Naive B cell (primary cell): ENCODE measurements around the gene DMPK. TPM values are rescaled to one million over a fixed set of nuclear protein-coding genes. Genes with fewer than 3 reads are reported as not detected.
A peak's percentile ranks its signal among the peaks of the same experiment; 100 is the strongest.
"Not testable (repeated sequence)": the region's sequence is repeated elsewhere in the genome, so short reads cannot be mapped to it uniquely, and the experiment has no call there.

Experiments used
- ATAC-seq, 2 donors: fragments of 150-1000 bp; cut with Tn5 transposase; 2 replicates each; pipeline ENCODE4 v1.10.0; 2021; ENCODE audit warnings: low read depth in 2 of 2, mild to moderate bottlenecking in 2 of 2, moderate library complexity in 2 of 2
- DNase-seq: peaks from one replicate; pipeline ENCODE4 v3.0.0; 2022
- H3K27ac Mint-ChIP-seq, 6 donors: one replicate each; pipeline ENCODE4 v1.8.0; 2020 to 2022; ENCODE audit warnings: mild to moderate bottlenecking in 6 of 6, mixed read lengths in 6 of 6, moderate library complexity in 5 of 6, inconsistent platforms in 2 of 6
- H3K27me3 Mint-ChIP-seq, 3 donors: one replicate each; pipeline ENCODE4 v1.8.0; 2021 to 2022; ENCODE audit warnings: mixed read lengths in 3 of 3, mild to moderate bottlenecking in 1 of 3
- H3K36me3 Mint-ChIP-seq, 2 donors: one replicate each; pipeline ENCODE4 v1.8.0; 2020 to 2022; ENCODE audit warnings: mixed read lengths in 2 of 2, inconsistent platforms in 1 of 2, mild to moderate bottlenecking in 1 of 2
- H3K4me1 Mint-ChIP-seq, 3 donors: one replicate each; pipeline ENCODE4 v1.8.0; 2020 to 2022; ENCODE audit warnings: mixed read lengths in 3 of 3, inconsistent platforms in 1 of 3, mild to moderate bottlenecking in 1 of 3, moderate library complexity in 1 of 3
- H3K4me3 Mint-ChIP-seq, 8 donors: one replicate each; pipeline ENCODE4 v1.8.0; 2020 to 2022; ENCODE audit warnings: mild to moderate bottlenecking in 8 of 8, mixed read lengths in 8 of 8, moderate library complexity in 8 of 8, inconsistent platforms in 2 of 8
- H3K9me3 Mint-ChIP-seq, 7 donors: one replicate each; pipeline ENCODE4 v1.8.0; 2020 to 2022; ENCODE audit warnings: mixed read lengths in 7 of 7, mild to moderate bottlenecking in 5 of 7, inconsistent platforms in 2 of 7, moderate library complexity in 1 of 7
- polyA plus RNA-seq, 6 donors: library from polyadenylated mRNA; unstranded; fragments of 300-500 nt; fragmentation: Illumina TruSeq; gene quantifications; one replicate each; pipeline ENCODE4 v1.2.3, GENCODE V29; 2021; ENCODE audit warnings: low read depth in 6 of 6

The DMPK gene
- polyA plus RNA-seq, 6 donors from 2014 or later, result 0.31 to 2.7 (median 1.1) TPM; not detected in 1

DNA sequence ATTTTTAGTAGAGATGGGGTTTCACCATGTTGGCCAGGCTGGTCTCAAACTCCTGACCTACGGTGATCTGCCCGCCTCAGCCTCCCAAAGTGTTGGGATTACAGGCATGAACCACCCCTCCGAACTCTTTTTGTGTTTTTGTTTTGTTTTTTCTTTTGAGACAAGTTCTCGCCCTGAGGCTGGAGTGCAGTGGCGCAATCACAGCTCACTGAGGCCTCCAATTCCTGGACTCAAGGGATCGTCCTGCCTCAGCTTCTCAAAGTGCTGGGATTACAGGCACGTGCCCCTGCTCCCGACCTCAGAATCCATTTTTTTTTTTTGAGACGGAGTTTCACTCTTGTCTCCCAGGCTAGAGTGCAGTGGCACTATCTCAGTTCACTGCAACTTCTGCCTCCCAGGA, 24.6 kb downstream of the DMPK start:
- H3K27ac Mint-ChIP-seq, result no peak overlapping the region
- ATAC-seq (no peak), DNase-seq (no peak)
- H3K4me3 Mint-ChIP-seq, result no peak overlapping the region
- H3K36me3 Mint-ChIP-seq, result no peaks in the 10 kb centered on the region
- H3K27me3 Mint-ChIP-seq, result peaks cover 0 to 38% (median 14%) of the 10 kb centered on the region in 3 donors
- no peaks in the 10 kb centered on the region for H3K4me1 Mint-ChIP-seq
- no peaks in the 10 kb centered on the region for H3K9me3 Mint-ChIP-seq

DNA sequence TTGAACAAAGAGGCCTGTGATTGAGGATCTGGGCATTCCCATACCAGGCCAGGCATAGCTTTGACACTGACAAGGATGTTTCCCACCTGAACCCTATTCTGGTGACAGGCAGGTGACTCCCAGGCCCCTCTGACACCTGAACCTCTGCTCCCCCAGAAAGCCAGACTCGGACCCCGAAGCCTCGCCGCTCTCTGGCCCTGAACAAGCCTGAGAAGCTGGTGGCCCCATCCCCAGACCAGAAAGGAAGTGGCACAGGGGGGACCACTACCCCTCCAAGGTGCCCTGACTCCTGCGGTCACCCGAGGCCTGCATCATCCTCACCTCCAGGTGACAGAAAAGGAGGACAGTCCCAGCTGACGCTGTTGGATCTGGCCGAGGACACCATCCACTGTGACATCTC, 28.0 kb downstream of the DMPK start:
- DNase-seq (no peak), ATAC-seq (no peak)
- H3K36me3 Mint-ChIP-seq, result no peaks in the 10 kb centered on the region
- peak overlapping the region in 1 of 6 donors; percentile 76 for H3K27ac Mint-ChIP-seq
- H3K9me3 Mint-ChIP-seq, result no peaks in the 10 kb centered on the region
- H3K27me3 Mint-ChIP-seq, result peaks cover 0 to 21% (median 9%) of the 10 kb centered on the region in 3 donors
- H3K4me3 Mint-ChIP-seq, result no peak overlapping the region
- no peaks in the 10 kb centered on the region for H3K4me1 Mint-ChIP-seq

DNA sequence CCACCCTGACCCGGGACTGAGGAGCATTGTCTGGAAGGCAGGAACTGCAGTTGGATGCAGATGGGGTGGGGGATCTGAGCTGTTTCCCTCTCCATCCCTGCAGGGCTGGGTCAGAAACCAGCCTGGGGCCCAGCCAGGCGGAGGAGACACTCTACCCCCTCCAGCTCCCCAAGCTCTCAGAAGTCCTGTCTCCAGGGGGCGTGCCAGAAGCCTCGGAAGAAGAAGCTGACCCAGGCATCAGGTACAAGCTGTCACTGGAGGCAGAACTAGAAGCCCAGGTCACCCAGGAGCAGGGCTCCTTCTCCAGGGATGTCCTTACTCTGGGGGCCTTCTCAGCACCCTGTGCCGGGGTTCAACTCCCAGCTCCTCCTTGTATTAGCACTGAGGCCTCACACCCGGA, 28.7 kb downstream of the DMPK start:
- H3K9me3 Mint-ChIP-seq, result no peaks in the 10 kb centered on the region
- no peaks in the 10 kb centered on the region for H3K36me3 Mint-ChIP-seq
- H3K4me1 Mint-ChIP-seq, result no peaks in the 10 kb centered on the region
- no peak overlapping the region for H3K27ac Mint-ChIP-seq
- H3K27me3 Mint-ChIP-seq, result peaks cover 0 to 13% (median 6%) of the 10 kb centered on the region in 3 donors
- H3K4me3 Mint-ChIP-seq, result no peak overlapping the region
- no peak for ATAC-seq
- DNase-seq, result no peak

DNA sequence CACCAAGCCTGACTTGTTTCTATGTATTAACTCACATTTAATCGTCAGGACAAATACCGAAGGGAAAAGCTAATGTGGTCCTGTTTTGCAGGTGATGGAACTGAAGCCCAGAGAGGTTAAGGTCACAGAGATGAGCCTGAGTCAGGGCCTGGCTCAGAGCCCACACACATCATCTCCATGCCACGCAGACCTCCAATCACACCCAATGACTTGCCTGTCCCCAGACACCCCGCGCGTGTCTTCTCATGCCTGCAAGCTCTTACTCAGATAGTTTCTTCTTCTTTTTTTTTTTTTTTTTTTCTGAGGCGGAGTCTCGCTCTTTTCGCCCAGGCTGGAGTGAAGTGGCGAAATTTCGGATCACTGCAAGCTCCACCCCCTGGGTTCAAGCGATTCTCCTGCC, 29.7 kb downstream of the DMPK start:
- Mint-ChIP-seq H3K4me1 (no peaks in the 10 kb centered on the region), H3K27ac (no peak overlapping the region), H3K36me3 (no peaks in the 10 kb centered on the region), H3K4me3 (no peak overlapping the region), H3K27me3 (peaks cover 0 to 18% (median 7%) of the 10 kb centered on the region in 3 donors), H3K9me3 (no peaks in the 10 kb centered on the region)
- ATAC-seq (no peak), DNase-seq (no peak)

DNA sequence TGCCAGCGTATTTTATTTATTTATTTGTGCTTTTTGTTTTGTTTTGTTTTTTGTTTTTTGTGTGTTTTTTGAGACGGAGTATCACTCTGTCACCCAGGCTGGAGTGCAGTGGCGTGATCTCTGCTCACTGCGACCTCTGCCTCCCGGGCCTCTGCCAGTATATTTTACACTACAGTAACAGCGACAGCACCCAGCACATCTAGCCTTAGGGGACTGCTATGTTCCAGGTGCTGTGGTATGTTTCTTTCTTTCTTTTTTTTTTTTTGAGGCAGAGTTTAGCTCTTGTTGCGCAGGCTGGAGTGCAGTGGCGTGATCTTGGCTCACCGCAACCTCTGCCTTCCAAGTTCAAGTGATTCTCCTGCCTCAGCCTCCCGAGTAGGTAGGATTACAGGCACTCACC, 30.8 kb downstream of the DMPK start:
- H3K4me3 Mint-ChIP-seq, H3K4me1 Mint-ChIP-seq, ATAC-seq, H3K9me3 Mint-ChIP-seq, DNase-seq, H3K27ac Mint-ChIP-seq, H3K36me3 Mint-ChIP-seq: not testable (repeated sequence)
- peaks cover 0 to 20% (median 9%) of the 10 kb centered on the region in 3 donors for H3K27me3 Mint-ChIP-seq

DNA sequence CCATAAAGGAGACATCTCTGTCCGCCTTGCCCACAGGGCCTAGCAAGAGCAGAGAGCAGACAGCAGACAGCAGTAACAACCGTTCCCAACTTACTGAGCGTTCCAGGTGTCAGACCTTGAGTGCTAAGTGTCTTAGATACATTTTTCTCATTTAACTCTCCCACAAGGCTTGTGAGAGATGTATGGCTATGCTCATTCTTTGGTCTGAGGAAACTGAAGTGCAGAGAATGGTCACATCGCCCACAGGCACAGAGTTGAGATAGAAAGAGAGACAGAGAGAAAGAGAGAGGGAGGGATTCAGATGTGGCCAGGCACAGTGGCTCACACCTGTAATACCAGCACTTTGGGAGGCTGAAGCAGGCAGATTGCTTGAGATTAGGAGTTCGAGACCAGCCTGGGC, 34.8 kb downstream of the DMPK start:
- Mint-ChIP-seq H3K27me3 (peaks cover 7 to 36% (median 22%) of the 10 kb centered on the region in 3 donors), H3K4me1 (no peaks in the 10 kb centered on the region), H3K27ac (peak overlapping the region in 1 of 6 donors; percentile 62), H3K36me3 (no peaks in the 10 kb centered on the region), H3K9me3 (no peaks in the 10 kb centered on the region), H3K4me3 (no peak overlapping the region)
- no peak for ATAC-seq
- no peak for DNase-seq

DNA sequence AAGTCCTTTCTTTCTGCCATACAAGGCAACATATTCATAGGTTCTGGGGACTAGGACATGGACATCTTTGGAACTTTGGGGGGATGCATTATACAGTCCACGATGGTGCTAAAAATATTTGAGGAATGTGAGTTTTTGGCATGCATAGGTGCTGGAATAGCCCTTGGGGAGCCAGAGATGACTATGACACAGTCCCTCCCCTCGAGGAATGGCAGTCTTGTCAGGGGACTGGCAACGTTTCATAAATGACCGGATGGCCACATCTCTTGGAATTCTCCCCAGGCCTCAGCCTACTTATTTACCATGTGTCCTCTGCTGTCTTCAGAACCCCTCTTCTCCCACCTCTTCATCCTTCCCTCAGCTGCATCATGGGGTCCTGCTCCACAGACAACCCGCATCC, 35.4 kb downstream of the DMPK start:
- Mint-ChIP-seq H3K27me3 (peaks cover 7 to 40% (median 25%) of the 10 kb centered on the region in 3 donors), H3K9me3 (no peaks in the 10 kb centered on the region), H3K4me1 (no peaks in the 10 kb centered on the region), H3K4me3 (no peak overlapping the region), H3K36me3 (no peaks in the 10 kb centered on the region), H3K27ac (peak overlapping the region in 1 of 6 donors; percentile 42)
- ATAC-seq (no peak), DNase-seq (no peak)

DNA sequence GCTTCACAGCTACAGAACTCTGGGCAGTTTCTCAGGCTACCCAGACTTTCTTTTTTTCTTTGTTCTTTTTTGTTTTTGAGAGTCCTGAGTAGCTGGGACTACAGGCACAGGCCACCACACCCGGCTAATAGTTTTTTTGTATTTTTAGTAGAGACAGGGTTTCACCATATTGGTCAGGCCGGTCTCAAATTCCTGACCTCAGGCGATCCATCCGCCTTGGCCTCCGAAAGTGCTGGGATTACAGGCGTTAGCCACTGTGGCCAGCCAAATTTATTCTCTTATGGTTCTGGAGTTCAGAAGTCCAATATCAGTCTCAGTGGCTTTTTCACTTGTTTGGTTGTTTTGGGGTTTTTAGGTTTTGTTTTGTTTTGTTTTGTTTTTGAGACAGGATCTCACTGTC, 36.7 kb downstream of the DMPK start:
- no peak for ATAC-seq
- Mint-ChIP-seq H3K27ac (no peak overlapping the region), H3K27me3 (peaks cover 7 to 40% (median 25%) of the 10 kb centered on the region in 3 donors), H3K4me1 (no peaks in the 10 kb centered on the region), H3K4me3 (no peak overlapping the region), H3K9me3 (no peaks in the 10 kb centered on the region), H3K36me3 (no peaks in the 10 kb centered on the region)
- no peak for DNase-seq

DNA sequence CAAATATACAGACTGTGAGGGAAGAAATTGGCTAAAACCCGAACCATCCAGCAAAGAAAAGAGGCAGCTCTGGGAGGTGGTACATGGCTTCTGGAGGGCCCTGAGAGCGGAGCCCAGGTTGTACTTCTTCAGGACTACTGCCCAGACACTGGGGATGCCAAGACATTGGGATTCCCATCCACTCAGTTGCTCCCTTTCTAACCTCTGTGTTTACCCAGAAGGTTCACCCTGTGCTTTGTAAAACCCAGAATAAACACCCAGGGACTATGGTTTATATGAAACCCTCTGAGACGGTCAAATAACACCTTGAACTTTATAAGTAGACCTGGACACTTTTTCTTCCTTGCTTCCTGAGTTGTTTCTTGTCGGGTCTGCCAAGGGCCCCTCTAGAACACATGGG, 39.3 kb downstream of the DMPK start:
- Mint-ChIP-seq H3K27ac (no peak overlapping the region), H3K4me3 (no peak overlapping the region)

DNA sequence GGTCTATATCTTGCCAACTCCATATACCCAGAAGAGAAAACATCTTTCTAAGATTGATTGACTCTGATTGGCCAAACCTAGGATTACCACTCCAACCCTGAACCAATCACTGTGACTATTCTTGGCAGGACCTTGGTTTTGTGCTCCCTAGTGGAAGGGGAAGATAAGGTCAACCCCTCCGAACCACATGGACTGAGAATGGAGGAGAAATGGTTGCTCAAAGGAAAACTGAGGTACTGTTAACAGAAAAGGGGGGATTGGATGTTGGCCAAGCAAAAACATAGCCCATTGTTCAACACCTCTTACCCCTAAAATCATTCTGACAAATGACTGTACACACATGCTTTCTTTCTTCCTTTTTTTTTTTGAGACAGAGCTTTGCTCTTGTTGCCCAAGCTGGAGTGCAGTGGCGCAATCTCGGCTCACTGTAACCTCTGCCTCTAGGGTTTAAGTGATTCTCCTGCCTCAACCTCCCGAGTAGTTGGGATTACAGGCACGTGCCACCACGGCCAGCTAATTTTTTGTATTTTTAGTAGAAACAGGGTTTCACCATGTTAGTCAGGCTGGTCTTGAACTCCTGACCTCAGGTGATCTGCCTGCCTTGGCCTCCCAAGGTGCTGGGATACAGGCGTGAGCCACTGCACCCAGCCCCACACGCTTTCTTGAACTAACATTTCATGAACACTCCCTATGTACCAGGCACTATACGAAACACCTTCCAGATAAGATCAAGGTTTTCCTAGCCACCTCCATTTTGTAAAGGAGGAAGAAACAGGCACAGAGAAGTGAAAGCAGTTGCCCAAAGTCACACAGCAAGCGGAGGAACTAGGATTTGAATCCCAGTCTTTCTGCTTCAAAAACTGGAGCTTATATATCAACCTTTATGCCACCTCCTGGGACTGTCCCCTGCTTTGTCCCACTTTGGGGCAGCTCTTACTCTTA, 42.5 kb downstream of the DMPK start:
- no peaks in the 10 kb centered on the region for H3K9me3 Mint-ChIP-seq
- H3K27ac Mint-ChIP-seq, result no peak overlapping the region
- ATAC-seq (no peak), DNase-seq (no peak)
- H3K4me1 Mint-ChIP-seq, result no peaks in the 10 kb centered on the region
- peaks cover 7 to 20% (median 16%) of the 10 kb centered on the region in 3 donors for H3K27me3 Mint-ChIP-seq
- H3K4me3 Mint-ChIP-seq, result no peak overlapping the region
- H3K36me3 Mint-ChIP-seq, result no peaks in the 10 kb centered on the region

More for the DNA sequence above, 39.3 kb downstream of the DMPK start:
- Mint-ChIP-seq H3K4me1 (no peaks in the 10 kb centered on the region), H3K36me3 (no peaks in the 10 kb centered on the region), H3K9me3 (no peaks in the 10 kb centered on the region), H3K27me3 (peaks cover 10 to 39% (median 33%) of the 10 kb centered on the region in 3 donors)
- no peak for ATAC-seq
- no peak for DNase-seq

DNA sequence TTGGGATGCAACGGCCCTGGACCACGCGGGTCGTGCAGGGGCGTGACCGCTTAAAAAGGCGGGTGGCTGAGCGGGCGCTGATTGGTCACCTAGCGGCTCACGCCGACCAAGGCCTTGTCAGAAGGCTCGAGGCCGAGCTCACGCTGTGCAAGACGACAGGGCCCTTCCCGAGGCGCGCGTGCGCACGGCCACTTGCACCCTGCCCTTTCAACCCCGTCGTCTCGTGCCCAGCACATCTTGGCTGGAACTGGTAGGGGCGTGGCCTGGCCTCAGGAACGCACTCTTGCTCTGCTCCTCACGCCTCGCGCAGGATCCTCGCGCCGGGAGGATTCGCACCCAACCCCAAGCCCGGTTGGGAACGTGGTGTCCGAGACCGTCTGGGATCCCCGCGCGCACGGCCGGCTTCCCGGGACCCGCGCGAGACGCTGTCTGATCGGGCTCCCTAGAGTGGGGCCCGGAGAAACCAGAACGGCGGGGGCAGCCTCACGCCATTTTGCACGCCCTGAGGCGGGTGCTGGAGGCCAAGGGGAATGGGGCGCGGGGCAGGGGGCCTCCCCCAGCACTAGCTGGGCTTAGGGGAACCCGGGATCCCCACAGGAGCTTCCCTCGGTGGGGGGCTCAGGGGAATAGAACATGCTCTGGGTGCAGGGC, 49.0 kb downstream of the DMPK start, which contains the start of gene MEIOSIN:
TSS of gene MEIOSIN (plus strand) at position 280 of the 651 bp plus-strand sequence. CDS start 1,938 bp downstream, outside the sequence.
- no peak for ATAC-seq
- H3K27me3 Mint-ChIP-seq, result peaks cover 0 to 5% (median 0%) of the 10 kb centered on the region in 3 donors
- no peaks in the 10 kb centered on the region for H3K36me3 Mint-ChIP-seq
- H3K4me3 Mint-ChIP-seq, result peak within 1 kb of the TSS in 5 of 8 donors; percentile 13 to 76 (median 60)
- H3K27ac Mint-ChIP-seq, result peak within 1 kb of the TSS in 3 of 6 donors; percentile 24 to 47 (median 41)
- no peaks in the 10 kb centered on the region for H3K9me3 Mint-ChIP-seq
- DNase-seq, result no peak
- H3K4me1 Mint-ChIP-seq, result peaks cover 19 to 28% (median 26%) of the 10 kb centered on the region in 3 donors

DNA sequence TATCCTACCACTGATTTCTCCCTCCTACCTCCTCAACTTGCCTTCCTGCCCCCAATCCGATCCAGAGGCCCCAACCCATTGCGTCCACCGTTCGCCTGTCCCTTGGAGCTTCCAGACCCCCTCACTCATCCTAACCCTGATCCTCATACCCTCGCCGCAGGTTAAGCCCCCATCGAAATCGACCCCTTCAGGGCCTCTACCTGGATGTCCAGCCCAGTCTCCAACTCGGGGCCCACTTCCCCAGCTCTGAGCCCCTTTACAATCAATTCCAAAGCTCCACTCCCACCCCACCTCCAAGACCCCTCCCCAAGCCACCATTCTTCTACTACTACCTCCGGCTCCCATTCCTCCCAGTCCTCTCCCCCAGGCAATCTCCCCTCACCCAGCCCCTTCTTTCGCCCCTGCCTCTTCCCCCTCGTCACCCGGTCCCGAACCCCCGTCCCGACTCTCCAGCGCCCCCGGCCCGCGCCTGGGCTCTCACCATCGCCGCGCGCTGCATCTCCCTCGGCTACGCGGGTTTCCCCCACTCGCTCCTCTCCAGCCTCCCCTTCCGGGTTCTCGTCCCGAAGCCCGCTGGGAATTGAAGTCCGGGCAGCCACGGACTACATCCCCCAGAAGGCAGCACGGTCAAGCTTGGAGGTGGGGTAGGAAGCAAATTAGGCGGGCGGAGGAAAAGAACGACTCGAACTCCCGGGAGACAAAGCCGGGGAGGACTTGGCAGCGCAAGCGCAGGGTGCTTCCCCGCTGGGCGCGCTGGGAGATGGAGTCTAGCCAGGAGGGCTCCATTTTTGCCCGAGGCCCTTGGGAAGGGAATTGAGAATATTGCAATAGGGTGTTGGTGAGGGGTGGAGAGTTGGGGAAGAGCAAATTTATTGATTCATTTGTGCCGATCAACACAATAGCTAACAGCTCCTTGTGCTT, 51.7 kb downstream of the DMPK start, which contains the start of gene FBXO46:
TSS of gene FBXO46 (minus strand) at position 529 of the 921 bp plus-strand sequence. CDS start 17,401 bp downstream, outside the sequence.
- Mint-ChIP-seq H3K36me3 (no peaks in the 10 kb centered on the region), H3K27ac (peak within 1 kb of the TSS; percentile 90 to 99 (median 96)), H3K4me1 (peaks cover 23 to 51% (median 38%) of the 10 kb centered on the region in 3 donors), H3K27me3 (no peaks in the 10 kb centered on the region), H3K9me3 (no peaks in the 10 kb centered on the region), H3K4me3 (peak within 1 kb of the TSS; percentile 89 to 98 (median 95))
- DNase-seq, result peak; percentile 90
- ATAC-seq, result peak; percentile 99
